Gastrocnemius medialis (tissue), 4 donors: Measurements from ENCODE around the gene AEBP1. TPM values are rescaled to one million over a fixed set of nuclear protein-coding genes. Genes with fewer than 3 reads are reported as not detected.
A peak's percentile ranks its signal among the peaks of the same experiment; 100 is the strongest.

ENCODE experiments used
- ATAC-seq, 2 donors: fragments of 150-250 bp; one replicate each; pipeline ENCODE4 v1.9.1; 2016
- DNase-seq, 2 donors: peaks; one replicate each; pipeline ENCODE4 v3.0.0-alpha.2; 2019
- H3K27ac ChIP-seq, 4 donors: fragments of 200-600 bp; sonication (generic); 1 replicate in 1 of 4; 2 replicates in 3 of 4; pipeline ENCODE4 v1.5.1; 2016 to 2018; ENCODE audit warnings: mild to moderate bottlenecking in 2 of 4, moderate library complexity in 1 of 4
- H3K27me3 ChIP-seq, 3 donors: fragments of 200-600 bp; sonication (generic) in 2 of 3; 1 replicate in 1 of 3; 2 replicates in 2 of 3; pipeline versions ENCODE4 v1.5.1 to v1.6.0; 2016 to 2019; ENCODE audit warnings: mild to moderate bottlenecking in 1 of 3, moderate library complexity in 1 of 3
- H3K36me3 ChIP-seq, 2 donors: fragments of 200-600 bp; sonication (generic) in 1 of 2; one replicate each; pipeline ENCODE4 v1.5.1; 2017 to 2018
- H3K4me1 ChIP-seq, 2 donors: fragments of 200-600 bp; sonication (generic) in 1 of 2; one replicate each; pipeline ENCODE4 v1.5.1; 2016 to 2017; ENCODE audit warnings: mild to moderate bottlenecking in 2 of 2
- H3K4me3 ChIP-seq, 4 donors: fragments of 200-600 bp; sonication (generic) in 3 of 4; 1 replicate in 1 of 4; 2 replicates in 3 of 4; pipeline ENCODE4 v1.5.1; 2016 to 2019; ENCODE audit warnings: mild to moderate bottlenecking in 2 of 4
- H3K9me3 ChIP-seq, 3 donors: fragments of 200-600 bp; sonication (generic) in 2 of 3; 1 replicate in 1 of 3; 2 replicates in 2 of 3; pipeline ENCODE4 v1.5.1; 2016 to 2019
- CTCF ChIP-seq, 5 experiments: fragments of 450-650 bp in 3 of 5; fragments of 200-600 bp in 2 of 5; sonication (generic) in 2 of 5; IDR thresholded peaks in 4 of 5; conservative IDR thresholded peaks in 1 of 5; 1 replicate in 4 of 5; 2 replicates in 1 of 5; pipeline ENCODE4 v1.5.1; 2016 to 2019; ENCODE audit warnings: antibody characterized with exemption in 5 of 5, mild to moderate bottlenecking in 3 of 5, moderate library complexity in 3 of 5
- POLR2A ChIP-seq, 2 donors: fragments of 450-650 bp; IDR thresholded peaks; one replicate each; pipeline ENCODE4 v1.6.1; 2017; ENCODE audit warnings: antibody characterized with exemption in 2 of 2, mild to moderate bottlenecking in 2 of 2, moderate library complexity in 2 of 2
- in situ Hi-C, 4 donors: fragments of 200-750 bp; cut with MboI; loops; one replicate each; pipeline versions ENCODE4 v1.15.0 to v1.8.0; 2017; ENCODE audit warnings: low sequenced_read_pairs in 4 of 4
- intact Hi-C: fragments of 100-400 bp; cut with DNase I; formaldehyde crosslinking; loops from one replicate; pipeline ENCODE4 v1.15.1; 2023; ENCODE audit warnings: low total_unique reads
- total RNA-seq, 4 donors: library from RNA; depleted of rRNA; stranded (reverse); fragments of >200 nt; gene quantifications; one replicate each; pipeline versions ENCODE4 v1.1.0 to v1.2.3, GENCODE V29; 2016

AEBP1 gene
- total RNA-seq, 4 donors from 2014 or later: 5.8 to 23.6 (median 15.9) TPM

- intact Hi-C loops: no loop called here
- Histone ChIP-seq H3K27me3 (no peaks in the 10 kb centered on the region), H3K27ac (no peak overlapping the region), H3K36me3 (no peaks in the 10 kb centered on the region), H3K4me1 (no peaks in the 10 kb centered on the region), H3K9me3 (no peaks in the 10 kb centered on the region), H3K4me3 (no peak overlapping the region)
- TF ChIP-seq POLR2A (IDR thresholded peaks at IDR 0.05): no peak
- no peak for TF ChIP-seq CTCF (IDR thresholded peaks at IDR 0.05 in 4 of 5, conservative IDR thresholded peaks at IDR 0.05 in 1 of 5)
- ATAC-seq (no peak), DNase-seq (no peak)
- in situ Hi-C loops: no loop called here
Observed at GRCh38 chr7:44097064-44097932, 6.8 kb upstream of the AEBP1 start.

GRCh38 chr7:44098092-44099068, 5.8 kb upstream of the AEBP1 start:
- Histone ChIP-seq H3K4me1 (no peaks in the 10 kb centered on the region), H3K36me3 (no peaks in the 10 kb centered on the region), H3K9me3 (no peaks in the 10 kb centered on the region), H3K27ac (no peak overlapping the region), H3K4me3 (no peak overlapping the region), H3K27me3 (no peaks in the 10 kb centered on the region)
- intact Hi-C loops (no loop called here), in situ Hi-C loops (no loop called here)
- DNase-seq (no peak), ATAC-seq (no peak)
- no peak for TF ChIP-seq CTCF (IDR thresholded peaks at IDR 0.05 in 4 of 5, conservative IDR thresholded peaks at IDR 0.05 in 1 of 5)
- no peak for TF ChIP-seq POLR2A (IDR thresholded peaks at IDR 0.05)

GRCh38 chr7:44099669-44100068, 4.5 kb upstream of the AEBP1 start:
- Histone ChIP-seq H3K36me3 (no peaks in the 10 kb centered on the region), H3K27ac (no peak overlapping the region), H3K4me3 (no peak overlapping the region), H3K4me1 (no peaks in the 10 kb centered on the region), H3K27me3 (peaks cover 2 to 5% (median 3%) of the 10 kb centered on the region in 3 donors), H3K9me3 (no peaks in the 10 kb centered on the region)
- TF ChIP-seq CTCF (IDR thresholded peaks at IDR 0.05 in 4 of 5, conservative IDR thresholded peaks at IDR 0.05 in 1 of 5) (no peak), POLR2A (IDR thresholded peaks at IDR 0.05) (no peak)
- DNase-seq (no peak), ATAC-seq (no peak)
- intact Hi-C loops (no loop called here), in situ Hi-C loops (no loop called here)

GRCh38 chr7:44100458-44101302, 3.5 kb upstream of the AEBP1 start:
- Histone ChIP-seq H3K4me1 (peaks cover 0 to 3% of the 10 kb centered on the region in 2 donors), H3K36me3 (no peaks in the 10 kb centered on the region), H3K27ac (peak overlapping the region; percentile 4 to 52 (median 24)), H3K27me3 (peaks cover 8 to 10% (median 9%) of the 10 kb centered on the region in 3 donors), H3K4me3 (no peak overlapping the region), H3K9me3 (no peaks in the 10 kb centered on the region)
- DNase-seq (no peak), ATAC-seq (no peak)
- intact Hi-C loops (no loop called here), in situ Hi-C loops (no loop called here)
- TF ChIP-seq POLR2A (IDR thresholded peaks at IDR 0.05): no peak
- no peak for TF ChIP-seq CTCF (IDR thresholded peaks at IDR 0.05 in 4 of 5, conservative IDR thresholded peaks at IDR 0.05 in 1 of 5)
